Neural progenitor cell (in vitro differentiated cells): Measurements from ENCODE around the gene PKNOX2. TPM values are rescaled to one million over a fixed set of nuclear protein-coding genes. Genes with fewer than 3 reads are reported as not detected.

Experiments used
- DNase-seq: peaks from one replicate; pipeline ENCODE4 v3.0.0-alpha.2; 2016; ENCODE audit warnings: low spot score
- H2AFZ ChIP-seq: fragments of 200-600 bp; sonication (generic); replicated peaks from 2 replicates; pipeline ENCODE4 v1.6.1; 2016; ENCODE audit warnings: antibody characterized with exemption
- H3F3A ChIP-seq: fragments of 200-600 bp; sonication (generic); 2 replicates; pipeline ENCODE4 v1.6.1; 2016; ENCODE audit warnings: antibody characterized with exemption, low read depth
- H3K27ac ChIP-seq: fragments of 200-600 bp; sonication (generic); 2 replicates; pipeline ENCODE4 v1.5.1; 2016; ENCODE audit warnings: mild to moderate bottlenecking
- H3K27me3 ChIP-seq: fragments of 200-600 bp; sonication (generic); 2 replicates; pipeline ENCODE4 v1.6.1; 2016; ENCODE audit warnings: mild to moderate bottlenecking, moderate library complexity
- H3K36me3 ChIP-seq: fragments of 200-600 bp; sonication (generic); 2 replicates; pipeline ENCODE4 v1.5.1; 2016
- H3K4me1 ChIP-seq: fragments of 200-600 bp; sonication (generic); 2 replicates; pipeline ENCODE4 v1.6.1; 2016; ENCODE audit warnings: mixed run types
- H3K4me2 ChIP-seq: fragments of 200-600 bp; sonication (generic); 2 replicates; pipeline ENCODE4 v1.6.1; 2016
- H3K4me3 ChIP-seq: fragments of 200-600 bp; sonication (generic); 2 replicates; pipeline ENCODE4 v1.5.1; 2016
- H3K79me2 ChIP-seq: fragments of 200-600 bp; sonication (generic); 2 replicates; pipeline ENCODE4 v1.6.1; 2016; ENCODE audit warnings: low read depth
- H3K9ac ChIP-seq: fragments of 200-600 bp; sonication (generic); 2 replicates; pipeline ENCODE4 v1.6.1; 2016
- H3K9me3 ChIP-seq: fragments of 200-600 bp; sonication (generic); 2 replicates; pipeline ENCODE4 v1.5.1; 2016; ENCODE audit warnings: low read depth
- H4K20me1 ChIP-seq: fragments of 200-600 bp; sonication (generic); 2 replicates; pipeline ENCODE4 v1.6.1; 2016; ENCODE audit warnings: low read depth
- H3K27ac Mint-ChIP-seq: 3 replicates; pipeline ENCODE4 v1.8.0; 2021; ENCODE audit warnings: mixed read lengths
- H3K27me3 Mint-ChIP-seq: 2 replicates; pipeline ENCODE4 v1.8.0; 2022; ENCODE audit warnings: low read depth, mild to moderate bottlenecking, inconsistent platforms, moderate library complexity, mixed read lengths; ENCODE audit not compliant: insufficient read depth
- H3K36me3 Mint-ChIP-seq: 3 replicates; pipeline ENCODE4 v1.8.0; 2021; ENCODE audit warnings: mixed read lengths
- H3K4me1 Mint-ChIP-seq: 3 replicates; pipeline ENCODE4 v1.8.0; 2021; ENCODE audit warnings: mixed read lengths
- H3K4me3 Mint-ChIP-seq: 3 replicates; pipeline ENCODE4 v1.8.0; 2021; ENCODE audit warnings: mild to moderate bottlenecking, moderate library complexity, mixed read lengths
- H3K9me3 Mint-ChIP-seq: 3 replicates; pipeline ENCODE4 v1.8.0; 2020; ENCODE audit warnings: mixed read lengths
- CTCF ChIP-seq: fragments of 200-600 bp; sonication (generic); IDR thresholded peaks from 2 replicates; pipeline ENCODE4 v1.5.1; 2017; ENCODE audit warnings: antibody characterized with exemption, mild to moderate bottlenecking
- EZH2 ChIP-seq: fragments of 200-600 bp; sonication (generic); IDR thresholded peaks from 2 replicates; pipeline ENCODE4 v1.6.1; 2017; ENCODE audit warnings: antibody characterized with exemption, mild to moderate bottlenecking, moderate library complexity
- EZH2phosphoT487 ChIP-seq: fragments of 200-600 bp; sonication (generic); IDR thresholded peaks from 2 replicates; pipeline ENCODE4 v1.6.1; 2017; ENCODE audit warnings: antibody characterized with exemption
- total RNA-seq: library from RNA; depleted of rRNA; stranded (reverse); fragments of >200 nt; gene quantifications from 2 replicates; pipeline ENCODE4 v1.2.3, GENCODE V29; 2015; ENCODE audit warnings: low replicate concordance

Gene PKNOX2
- total RNA-seq, 1 donor from 2014 or later: 4.3 TPM

GRCh38 chr11:125201525-125202141, 37.1 kb downstream of the PKNOX2 start:
- Mint-ChIP-seq H3K36me3 (peaks cover 21% of the 10 kb centered on the region), H3K4me3 (peak overlapping the region; percentile 63), H3K27me3 (peaks cover 2% of the 10 kb centered on the region), H3K4me1 (peaks cover 68% of the 10 kb centered on the region), H3K27ac (peak overlapping the region; percentile 96), H3K9me3 (no peaks in the 10 kb centered on the region)
- no peaks in the 10 kb centered on the region for H3K27me3 ChIP-seq
- TF ChIP-seq EZH2phosphoT487 (no peak), CTCF (no peak), EZH2 (no peak)
- peaks cover 72% of the 10 kb centered on the region for H4K20me1 ChIP-seq
- no peaks in the 10 kb centered on the region for H3K9me3 ChIP-seq
- H3K9ac ChIP-seq: no peak overlapping the region
- peak overlapping the region; percentile 65 for H3K4me2 ChIP-seq
- peaks cover 40% of the 10 kb centered on the region for H3F3A ChIP-seq
- H3K27ac ChIP-seq: no peak overlapping the region
- peaks cover 45% of the 10 kb centered on the region for H3K4me1 ChIP-seq
- peaks cover 4% of the 10 kb centered on the region for H3K79me2 ChIP-seq
- H3K4me3 ChIP-seq: no peak overlapping the region
- DNase-seq: peak; percentile 81
- no peaks in the 10 kb centered on the region for H3K36me3 ChIP-seq
- H2AFZ ChIP-seq: no peak overlapping the region

- DNase-seq: peak; percentile 41
- Histone ChIP-seq H3K4me3 (no peak overlapping the region), H2AFZ (no peak overlapping the region), H3F3A (peaks cover 40% of the 10 kb centered on the region), H3K4me2 (peak overlapping the region; percentile 65), H3K27me3 (no peaks in the 10 kb centered on the region), H3K4me1 (peaks cover 46% of the 10 kb centered on the region), H3K9me3 (no peaks in the 10 kb centered on the region), H3K79me2 (peaks cover 4% of the 10 kb centered on the region), H3K9ac (no peak overlapping the region), H4K20me1 (peaks cover 71% of the 10 kb centered on the region), H3K27ac (no peak overlapping the region), H3K36me3 (no peaks in the 10 kb centered on the region)
- H3K27ac Mint-ChIP-seq: no peak overlapping the region
- H3K4me1 Mint-ChIP-seq: peaks cover 69% of the 10 kb centered on the region
- H3K4me3 Mint-ChIP-seq: no peak overlapping the region
- H3K27me3 Mint-ChIP-seq: peaks cover 2% of the 10 kb centered on the region
- no peak for TF ChIP-seq EZH2phosphoT487
- no peak for TF ChIP-seq CTCF
- TF ChIP-seq EZH2: no peak
- no peaks in the 10 kb centered on the region for H3K9me3 Mint-ChIP-seq
- peaks cover 18% of the 10 kb centered on the region for H3K36me3 Mint-ChIP-seq
Observed at GRCh38 chr11:125202362-125202880, 37.9 kb downstream of the PKNOX2 start.

- H3K9me3 ChIP-seq: no peaks in the 10 kb centered on the region
- peaks cover 4% of the 10 kb centered on the region for H3K79me2 ChIP-seq
- H3K36me3 ChIP-seq: no peaks in the 10 kb centered on the region
- TF ChIP-seq CTCF (no peak), EZH2phosphoT487 (no peak), EZH2 (no peak)
- H3K4me2 ChIP-seq: no peak overlapping the region
- peaks cover 46% of the 10 kb centered on the region for H3K4me1 ChIP-seq
- no peak overlapping the region for H2AFZ ChIP-seq
- Mint-ChIP-seq H3K4me3 (no peak overlapping the region), H3K27ac (no peak overlapping the region), H3K4me1 (peaks cover 69% of the 10 kb centered on the region), H3K9me3 (no peaks in the 10 kb centered on the region), H3K36me3 (peaks cover 15% of the 10 kb centered on the region), H3K27me3 (peaks cover 2% of the 10 kb centered on the region)
- peaks cover 67% of the 10 kb centered on the region for H4K20me1 ChIP-seq
- H3K4me3 ChIP-seq: no peak overlapping the region
- no peak overlapping the region for H3K27ac ChIP-seq
- no peak for DNase-seq
- H3F3A ChIP-seq: peaks cover 40% of the 10 kb centered on the region
- no peaks in the 10 kb centered on the region for H3K27me3 ChIP-seq
- no peak overlapping the region for H3K9ac ChIP-seq
Observed at GRCh38 chr11:125202977-125203376, 38.4 kb downstream of the PKNOX2 start.
